ENCODE results near the gene MAP7D1. TPM values are rescaled to one million over a fixed set of nuclear protein-coding genes. Genes with fewer than 3 reads are reported as not detected.

The MAP7D1 gene
- total RNA-seq, 4 donors from 2014 or later: 147 to 243 (median 172) TPM

- no peak for ATAC-seq
- Histone ChIP-seq H3K27ac (peak overlapping the region in 1 of 4 donors; percentile 29), H3K4me1 (peaks cover 6 to 61% (median 6%) of the 10 kb centered on the region in 3 donors), H3K9me3 (no peaks in the 10 kb centered on the region), H3K36me3 (peaks cover 0 to 36% of the 10 kb centered on the region in 2 donors), H3K4me3 (no peak overlapping the region), H3K27me3 (no peaks in the 10 kb centered on the region)
- TF ChIP-seq POLR2AphosphoS5 (IDR thresholded peaks at IDR 0.05): no peak
- no peak for TF ChIP-seq POLR2A (IDR thresholded peaks at IDR 0.05)
- TF ChIP-seq CTCF (IDR thresholded peaks at IDR 0.05): no peak
- TF ChIP-seq EP300 (IDR thresholded peaks at IDR 0.05): no peak
- WGBS, 2 donors (ENCODE audit: low coverage in 1 of 2): 20% methylated on average over 1 of the region's 1 CpG
These were observed 13.8 kb upstream of the MAP7D1 start for GRCh38 chr1:36142121-36142520.

- no peak overlapping the region for H3K27ac ChIP-seq
- no peak for ATAC-seq
- H3K36me3 ChIP-seq: peaks cover 0 to 23% of the 10 kb centered on the region in 2 donors
- TF ChIP-seq POLR2A (IDR thresholded peaks at IDR 0.05) (no peak), CTCF (IDR thresholded peaks at IDR 0.05) (no peak), EP300 (IDR thresholded peaks at IDR 0.05) (no peak), POLR2AphosphoS5 (IDR thresholded peaks at IDR 0.05) (no peak)
- 71 to 82% methylated on average over 3 to 4 of the region's 4 CpGs for WGBS, 2 donors (ENCODE audit: low coverage in 1 of 2)
- H3K4me3 ChIP-seq: no peak overlapping the region
- peaks cover 6 to 65% (median 10%) of the 10 kb centered on the region in 3 donors for H3K4me1 ChIP-seq
- H3K27me3 ChIP-seq: no peaks in the 10 kb centered on the region
- H3K9me3 ChIP-seq: no peaks in the 10 kb centered on the region
These were observed 12.5 kb upstream of the MAP7D1 start for GRCh38 chr1:36143424-36143823.

GRCh38 chr1:36144413-36144812 is 11.5 kb upstream of the MAP7D1 start:
- Histone ChIP-seq H3K4me1 (peaks cover 6 to 68% (median 13%) of the 10 kb centered on the region in 3 donors), H3K36me3 (peaks cover 0 to 13% of the 10 kb centered on the region in 2 donors), H3K27me3 (no peaks in the 10 kb centered on the region), H3K27ac (no peak overlapping the region), H3K9me3 (no peaks in the 10 kb centered on the region), H3K4me3 (no peak overlapping the region)
- ATAC-seq: no peak
- 87 to 100% methylated on average over 1 to 2 of the region's 2 CpGs for WGBS, 2 donors (ENCODE audit: low coverage in 1 of 2)
- no peak for TF ChIP-seq CTCF (IDR thresholded peaks at IDR 0.05)
- TF ChIP-seq POLR2AphosphoS5 (IDR thresholded peaks at IDR 0.05): no peak

- peaks cover 8 to 70% (median 33%) of the 10 kb centered on the region in 3 donors for H3K4me1 ChIP-seq
These were observed 7.1 kb upstream of the MAP7D1 start for GRCh38 chr1:36148821-36149236.

More at GRCh38 chr1:36148821-36149236, 7.1 kb upstream of the MAP7D1 start:
- Histone ChIP-seq H3K27me3 (no peaks in the 10 kb centered on the region), H3K4me3 (peak overlapping the region; percentile 85 to 89), H3K9me3 (no peaks in the 10 kb centered on the region), H3K27ac (peak overlapping the region; percentile 73 to 100 (median 96)), H3K36me3 (peaks cover 0 to 4% of the 10 kb centered on the region in 2 donors)
- ATAC-seq: no peak
- TF ChIP-seq POLR2A (IDR thresholded peaks at IDR 0.05): no peak
- TF ChIP-seq EP300 (IDR thresholded peaks at IDR 0.05): no peak
- TF ChIP-seq POLR2AphosphoS5 (IDR thresholded peaks at IDR 0.05): no peak
- TF ChIP-seq CTCF (IDR thresholded peaks at IDR 0.05): no peak
- 1% methylated on average over 14 of the region's 16 CpGs; no CpG with 5 or more reads in 1 of the 2 donors for WGBS, 2 donors (ENCODE audit: low coverage in 1 of 2)

Data from gastroesophageal sphincter (tissue), 4 donors.